GM18909 (cell line): ENCODE data around the gene ARSI.
A peak's percentile ranks its signal among the peaks of the same experiment; 100 is the strongest.

Source experiments
- ATAC-seq: cut with Tn5 transposase; IDR thresholded peaks from one replicate; pipeline ENCODE4 v1.9.1; 2021; ENCODE audit warnings: mild to moderate bottlenecking; ENCODE audit not compliant: unreplicated experiment, poor library complexity

Gene ARSI

DNA sequence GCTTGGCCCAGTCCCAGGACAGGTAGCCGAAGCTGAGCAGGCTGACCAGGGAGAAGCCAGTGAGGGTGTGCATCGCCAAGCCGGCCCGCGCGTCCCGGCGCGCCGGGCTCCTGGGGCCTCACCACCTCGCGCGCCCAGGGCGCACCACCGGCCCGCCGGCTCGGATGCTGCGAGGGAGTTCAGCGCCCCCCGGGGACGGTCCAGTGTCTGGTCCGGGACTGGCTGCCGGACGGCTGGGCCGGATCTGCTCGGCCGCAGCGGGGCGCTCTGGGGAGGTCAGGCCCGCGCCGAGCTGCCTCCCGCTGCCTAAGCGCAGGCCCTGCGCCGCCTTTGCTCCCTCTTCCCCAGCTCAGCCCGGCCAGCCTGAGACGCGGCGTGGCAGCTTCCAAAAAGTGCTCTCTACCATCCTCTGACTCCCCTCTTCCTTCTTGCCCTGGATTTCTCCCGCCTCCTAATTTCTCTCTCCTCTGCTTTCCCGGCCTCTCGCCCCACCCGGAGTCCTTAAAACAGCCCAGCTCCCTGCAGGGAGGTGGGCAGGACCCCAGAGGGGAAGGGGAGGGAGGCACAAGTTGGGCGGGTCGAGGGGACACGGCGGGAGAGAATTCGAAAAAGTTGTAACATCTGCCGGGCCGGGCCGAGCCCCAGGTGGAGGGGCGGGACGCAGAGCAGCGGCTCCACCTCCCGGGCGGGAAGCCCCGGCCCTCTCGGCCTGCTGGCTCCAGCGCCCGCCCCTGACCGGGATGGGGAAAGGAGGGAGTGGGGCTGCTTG, at the start of gene ARSI:
ARSI (minus strand) TSS at position 605 of the 769 bp plus-strand sequence; CDS start at position 73, 532 bp downstream.
- ATAC-seq: no peak

DNA sequence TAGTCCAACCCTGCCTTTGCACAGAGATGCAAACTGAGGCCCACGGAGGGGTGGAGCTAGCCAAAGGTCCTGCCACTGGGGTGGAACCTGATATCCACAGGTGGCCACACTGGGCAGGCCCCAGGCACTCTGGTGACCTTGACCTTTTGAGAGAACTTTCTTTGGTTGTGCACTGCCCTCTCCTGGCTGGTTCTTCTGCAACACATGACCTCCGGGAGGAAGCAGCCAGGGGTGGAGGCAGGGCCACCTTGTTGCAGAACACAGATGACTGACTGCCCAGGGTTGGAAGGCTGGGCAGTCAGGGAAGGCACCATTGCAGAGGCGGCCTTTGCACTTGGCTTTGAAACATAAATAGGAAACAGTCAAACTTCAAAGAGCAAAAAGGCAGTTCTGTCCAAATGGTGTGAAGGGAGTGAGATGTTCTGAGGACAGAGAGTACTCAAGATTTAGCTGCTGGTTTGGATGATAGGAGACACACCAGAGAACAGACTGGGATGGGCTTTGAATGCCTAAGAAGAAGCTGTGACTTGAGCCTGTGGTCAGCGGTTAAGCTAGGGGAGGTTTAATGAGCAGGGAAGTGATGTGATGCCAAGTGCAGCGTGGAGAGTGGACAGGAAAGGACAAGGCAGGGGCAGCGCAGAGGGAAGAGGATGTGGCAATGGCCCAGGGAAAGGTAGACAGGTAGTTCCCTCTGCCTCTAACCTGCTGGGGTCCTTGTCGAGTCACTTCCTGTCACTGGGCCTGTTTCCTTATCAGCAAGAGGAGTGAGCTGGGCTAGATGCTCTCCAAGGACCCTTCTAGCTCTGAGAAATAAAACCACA, 48.0 kb upstream of the ARSI start:
- peak; percentile 89 for ATAC-seq

DNA sequence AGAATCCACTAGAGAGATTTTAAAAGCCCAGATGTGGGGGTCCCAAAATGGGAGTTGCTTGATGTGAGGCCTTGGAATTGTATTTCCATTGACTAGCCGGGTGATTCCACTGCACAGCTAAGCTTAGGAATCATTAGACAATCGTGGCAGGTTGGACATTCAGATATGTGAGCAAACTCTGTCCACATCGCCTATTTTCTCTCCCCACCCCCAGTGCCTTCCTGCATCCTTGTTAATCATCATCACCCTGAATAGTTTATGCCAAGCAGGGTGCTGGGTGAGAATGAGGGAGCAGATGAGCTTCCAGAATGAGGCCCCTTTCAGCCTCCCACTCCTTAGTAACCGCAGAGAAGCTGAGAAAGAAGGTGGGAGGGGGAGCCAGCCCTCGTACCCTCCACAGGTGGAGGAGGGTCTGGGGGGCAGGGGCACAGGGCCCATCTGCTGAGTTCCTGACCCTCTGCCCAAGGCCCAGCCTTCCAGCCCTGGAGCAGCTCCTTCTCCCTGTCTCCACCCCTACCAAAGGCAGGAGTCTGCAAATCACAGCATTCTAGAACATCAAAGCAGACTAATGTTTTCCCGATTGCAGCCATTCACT, 47.1 kb upstream of the ARSI start:
- ATAC-seq: no peak

DNA sequence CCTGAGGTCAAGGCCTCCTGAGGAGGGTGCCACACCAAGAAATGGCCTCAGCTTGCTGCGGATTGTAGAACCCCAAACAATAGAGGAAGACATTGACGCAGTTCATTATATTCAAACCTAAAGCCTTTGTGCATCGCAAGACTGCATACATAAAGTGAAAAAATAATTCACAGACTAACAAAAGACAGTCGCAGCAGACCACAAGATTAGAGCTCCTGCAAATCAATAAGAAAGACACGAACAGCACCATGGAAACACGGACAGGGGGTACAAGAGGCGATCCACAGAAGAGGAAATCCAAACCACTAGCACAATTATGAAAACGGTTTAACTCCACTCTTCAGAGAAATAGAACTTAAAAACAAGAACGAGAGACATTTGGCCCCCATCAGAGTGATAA, 44.7 kb upstream of the ARSI start:
- ATAC-seq: no peak

DNA sequence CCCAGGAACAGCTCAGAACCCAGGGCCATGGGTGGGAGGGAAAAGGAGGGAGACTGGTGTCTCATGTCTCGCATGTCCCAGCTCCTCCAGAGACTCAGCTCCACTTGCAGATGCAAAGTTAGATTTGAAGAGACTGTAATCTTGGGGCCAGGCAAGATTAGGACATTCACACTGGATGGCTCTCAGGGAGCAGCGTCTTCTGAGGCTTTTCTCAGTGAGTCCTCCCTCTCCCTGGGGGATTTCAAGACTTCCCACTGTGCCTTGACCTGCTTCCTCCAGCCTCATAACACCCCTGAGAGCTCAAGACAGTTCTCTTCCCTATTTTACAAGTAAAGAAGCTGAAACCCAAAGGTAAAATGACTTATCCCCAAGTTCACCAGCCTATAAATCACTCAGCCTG, 44.3 kb upstream of the ARSI start:
- ATAC-seq: no peak

DNA sequence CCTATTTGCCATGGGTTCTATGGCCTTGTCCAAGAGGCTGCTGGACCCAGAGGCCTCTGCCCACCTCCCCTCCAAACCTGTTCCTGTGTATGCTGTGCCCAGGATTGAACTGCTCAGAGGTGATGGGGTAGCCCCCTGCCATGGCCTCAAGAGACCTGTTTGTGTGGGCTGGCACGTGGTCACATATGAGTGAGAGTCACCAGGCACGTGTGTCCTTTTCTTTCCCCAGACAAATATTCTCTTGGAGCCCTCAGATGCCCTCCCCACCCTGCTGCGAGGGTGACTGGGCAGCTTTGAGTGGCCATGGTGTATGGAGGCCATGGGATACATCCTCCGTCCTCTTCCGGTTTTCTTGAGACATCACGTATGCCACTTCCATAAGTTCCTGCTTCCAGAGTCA, 43.9 kb upstream of the ARSI start:
- ATAC-seq: no peak

DNA sequence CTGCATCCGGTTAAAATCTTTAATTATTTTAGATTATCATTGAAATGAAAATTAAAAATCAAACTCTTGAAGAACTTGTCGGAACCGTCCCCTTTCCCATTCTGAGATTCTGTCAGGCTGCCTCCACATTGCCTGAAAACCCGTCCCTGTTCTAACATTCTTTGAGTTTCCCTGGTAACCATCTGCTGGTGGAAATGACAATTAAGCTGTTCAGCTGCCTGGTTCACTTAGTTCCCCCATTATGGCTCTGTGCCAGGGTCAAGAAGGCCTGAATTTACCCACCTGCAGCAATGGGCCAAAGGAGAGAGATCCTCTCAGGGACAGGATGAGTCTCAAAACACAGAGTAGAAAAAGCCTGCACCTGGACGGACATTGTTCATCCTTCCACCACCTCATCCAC, 43.0 kb upstream of the ARSI start:
- ATAC-seq: no peak

DNA sequence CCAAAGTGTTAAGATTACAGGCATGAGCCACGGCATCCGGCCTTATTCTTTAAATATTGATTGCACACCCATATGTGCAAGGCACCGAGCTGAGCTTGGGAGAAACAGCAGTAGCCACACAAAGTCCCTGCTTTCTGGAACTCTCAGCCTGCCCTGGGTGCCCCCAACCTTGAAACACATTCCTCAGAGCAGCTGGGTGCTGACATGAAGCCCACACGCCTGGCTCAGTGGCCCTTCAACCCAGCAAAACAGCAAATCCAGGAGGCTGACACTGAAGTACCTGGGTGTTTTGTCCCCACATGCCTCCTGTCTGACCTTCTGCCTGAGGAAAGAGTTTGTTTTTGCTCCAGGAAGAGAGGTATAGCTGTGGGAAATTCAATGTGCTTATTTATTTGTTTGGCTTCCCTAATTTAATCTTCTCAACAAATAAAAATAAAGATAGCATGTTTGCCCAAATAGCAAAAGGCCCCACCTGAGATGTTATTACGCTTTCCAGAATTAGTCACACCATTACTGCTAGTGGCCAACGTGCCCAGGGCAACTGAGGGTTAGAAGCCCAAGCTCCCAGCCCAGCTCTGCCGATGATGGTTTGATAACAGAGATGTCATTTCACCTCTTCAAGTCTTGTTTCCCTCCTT, 41.4 kb upstream of the ARSI start:
- no peak for ATAC-seq

DNA sequence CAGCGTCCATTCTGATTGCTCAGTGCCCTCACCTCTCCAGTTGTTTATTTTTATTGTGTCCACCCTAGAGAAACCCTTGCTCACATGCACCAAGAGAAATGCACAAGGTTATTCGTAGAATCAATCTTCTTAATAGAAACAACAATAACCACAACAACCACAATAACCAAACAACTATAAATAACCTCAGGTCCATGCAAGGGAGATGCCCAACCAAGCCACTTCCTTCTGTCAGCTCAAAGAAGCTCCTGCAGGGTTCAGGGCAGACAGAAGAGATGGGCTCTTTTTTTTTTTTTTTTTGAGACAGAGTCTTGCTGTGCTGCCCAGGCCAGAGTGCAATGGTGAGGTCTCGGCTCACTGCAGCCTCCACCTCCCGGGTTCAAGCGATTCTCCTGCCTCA, 39.9 kb upstream of the ARSI start:
- peak; percentile 58 for ATAC-seq

DNA sequence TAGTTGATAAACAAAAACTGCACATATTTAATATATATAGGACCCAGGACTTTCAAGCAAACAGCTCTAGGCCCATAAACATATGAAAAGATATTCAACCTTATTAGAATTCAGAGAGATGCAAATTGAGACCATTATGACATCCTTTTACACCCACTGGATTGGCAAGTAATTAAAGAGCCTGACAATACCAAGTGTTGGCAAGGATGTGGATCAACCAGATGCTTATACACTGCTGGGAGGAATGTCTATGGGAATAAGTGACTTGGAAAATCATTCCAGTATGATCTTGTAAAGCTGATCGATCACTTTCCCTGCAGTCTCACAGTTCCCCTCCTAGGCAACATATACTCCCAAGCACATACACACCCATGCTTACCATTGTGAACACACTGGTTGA, 39.3 kb upstream of the ARSI start:
- ATAC-seq: no peak

DNA sequence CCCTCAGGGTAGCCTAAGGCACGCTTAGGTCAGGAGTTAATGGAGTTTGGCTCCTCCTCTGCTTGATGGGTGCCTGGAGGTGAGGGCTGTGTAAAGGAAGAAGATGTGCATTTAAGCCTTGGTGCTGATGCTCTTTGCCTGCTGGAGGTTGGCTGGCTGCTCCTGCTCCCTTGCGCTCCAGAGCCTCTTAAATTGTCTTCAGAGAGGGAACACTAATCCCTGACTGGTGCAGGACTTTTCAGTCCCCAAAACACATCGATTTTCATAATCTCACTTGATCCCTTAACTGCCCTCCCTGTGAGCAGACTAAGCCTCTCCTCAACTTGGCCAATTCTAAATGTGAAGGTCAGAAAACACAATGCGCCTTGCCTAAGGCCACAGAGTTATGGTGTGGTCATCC, 38.6 kb upstream of the ARSI start:
- ATAC-seq: no peak

DNA sequence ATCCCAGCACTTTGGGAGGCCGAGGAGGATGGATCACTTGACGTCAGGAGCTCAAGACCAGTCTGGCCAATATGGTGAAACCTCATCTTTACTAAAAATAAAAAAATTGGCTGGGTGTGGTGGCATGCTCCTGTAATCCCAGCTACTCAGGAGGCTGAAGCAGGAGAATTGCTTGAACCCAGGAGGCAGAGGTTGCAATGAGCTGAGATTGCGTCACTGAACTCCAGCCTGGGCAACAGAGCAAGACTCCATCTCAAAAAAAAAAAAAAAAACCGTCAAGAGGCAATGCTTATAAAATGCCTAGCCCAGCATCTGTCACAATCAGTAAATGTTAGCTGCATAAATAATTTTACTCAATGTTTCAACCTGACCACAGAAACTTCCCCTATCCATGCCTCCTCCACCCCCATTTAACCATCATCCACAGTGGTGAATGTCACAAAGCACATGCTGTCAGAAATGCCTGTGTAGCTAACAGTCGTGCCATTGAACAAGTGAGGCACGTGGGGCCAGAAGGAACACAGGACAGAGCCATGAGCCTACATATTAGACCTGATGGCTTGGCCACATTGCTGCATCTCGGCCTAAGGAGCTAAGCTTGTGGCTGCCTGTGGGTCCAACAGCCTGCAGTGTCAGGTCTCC, 38.0 kb upstream of the ARSI start:
- ATAC-seq: no peak

DNA sequence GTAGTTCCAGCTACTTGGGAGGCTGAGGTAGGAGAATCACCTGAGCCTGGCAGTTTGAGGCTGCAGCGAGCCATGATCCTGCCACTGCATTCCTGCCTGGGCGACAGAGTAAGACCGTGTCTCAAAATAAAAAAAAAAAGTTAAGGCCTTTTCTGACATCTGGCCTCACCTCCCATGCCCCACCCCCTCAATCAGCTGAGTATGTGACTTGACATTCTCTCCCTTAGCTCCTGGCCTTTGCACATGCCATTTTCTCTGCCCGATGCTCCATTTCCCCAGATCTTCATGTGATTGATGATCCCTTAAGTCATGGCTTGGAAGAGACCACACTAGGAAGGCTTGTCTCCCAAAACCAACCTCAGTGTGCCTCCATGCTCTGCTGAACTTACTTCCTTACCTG, 37.1 kb upstream of the ARSI start:
- no peak for ATAC-seq

DNA sequence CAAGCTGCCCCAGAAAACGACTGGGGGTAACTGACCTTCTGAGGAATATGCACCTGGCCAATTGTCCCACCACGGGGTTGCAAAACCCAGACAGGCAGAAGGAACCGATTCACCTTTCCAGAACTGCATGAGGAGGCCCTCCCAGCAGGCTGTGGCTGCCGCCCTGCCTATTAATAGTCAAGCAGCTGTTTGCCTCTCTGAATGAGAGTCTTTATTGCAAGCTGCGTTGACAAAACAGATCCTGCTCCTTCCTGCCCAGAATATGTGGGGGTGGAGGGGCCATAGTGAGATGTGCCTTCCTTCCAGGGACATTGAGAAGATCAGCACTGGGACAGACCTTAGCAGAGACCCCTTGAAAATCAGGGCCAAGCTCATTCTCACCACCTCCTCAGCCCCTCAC, 36.5 kb upstream of the ARSI start:
- ATAC-seq: no peak

DNA sequence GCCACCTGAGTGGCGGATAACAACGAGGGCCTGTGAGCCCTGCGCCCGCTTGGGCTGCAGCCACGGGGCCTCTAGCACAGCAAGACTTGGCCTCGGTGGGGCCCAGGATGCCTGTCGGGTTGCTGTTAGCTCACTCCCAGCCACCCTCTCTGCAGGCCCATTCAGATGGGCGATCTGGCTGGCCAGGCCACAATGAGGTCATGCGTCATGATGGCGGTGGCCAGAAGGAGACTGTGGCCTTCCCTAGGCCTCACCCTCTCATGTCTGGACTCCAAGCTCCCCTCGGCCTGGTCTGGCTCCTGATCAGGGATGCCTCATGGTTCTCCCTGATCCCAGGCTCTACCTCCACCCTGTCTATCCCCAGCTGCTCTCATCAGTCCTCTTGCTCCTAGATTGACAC, 35.8 kb upstream of the ARSI start:
- ATAC-seq: no peak

DNA sequence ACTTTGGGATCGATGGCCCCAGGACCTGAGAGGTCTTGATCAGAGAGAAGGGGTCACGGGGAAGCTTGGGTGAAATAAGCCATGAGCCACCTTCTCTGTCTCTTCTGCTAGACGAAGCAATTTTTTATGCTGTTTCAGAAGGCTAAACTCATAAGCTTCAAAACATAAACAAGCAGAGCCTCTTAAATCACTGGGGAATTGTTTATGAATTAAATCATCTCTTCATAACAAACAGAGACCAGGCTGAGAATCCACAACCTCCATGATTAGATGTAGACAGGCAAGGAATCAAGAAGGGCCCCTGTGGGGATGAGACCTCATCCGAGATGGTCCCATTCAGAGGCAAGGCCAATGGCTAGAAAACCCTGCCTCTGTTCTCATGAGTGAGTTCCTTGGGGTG, 33.1 kb upstream of the ARSI start:
- no peak for ATAC-seq

DNA sequence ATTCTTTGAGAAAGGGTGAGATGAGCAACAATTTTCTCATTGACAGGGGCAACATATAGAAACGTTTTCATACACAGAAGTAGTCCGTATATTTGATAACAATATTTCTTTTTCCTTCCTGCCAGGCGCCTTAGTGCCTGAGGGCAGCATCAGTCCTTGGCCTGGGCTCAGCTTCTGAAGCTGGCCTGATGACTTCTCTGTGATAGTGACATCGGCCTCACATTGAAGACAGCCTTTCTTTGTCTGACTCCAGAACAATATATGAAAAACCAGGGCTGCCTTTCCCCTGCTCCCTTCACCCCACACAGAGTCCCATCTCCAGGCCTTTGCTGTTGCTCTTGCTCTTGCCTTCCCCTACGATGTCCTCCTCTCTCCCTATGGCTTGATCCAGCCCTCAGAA, 30.7 kb upstream of the ARSI start:
- ATAC-seq: no peak

DNA sequence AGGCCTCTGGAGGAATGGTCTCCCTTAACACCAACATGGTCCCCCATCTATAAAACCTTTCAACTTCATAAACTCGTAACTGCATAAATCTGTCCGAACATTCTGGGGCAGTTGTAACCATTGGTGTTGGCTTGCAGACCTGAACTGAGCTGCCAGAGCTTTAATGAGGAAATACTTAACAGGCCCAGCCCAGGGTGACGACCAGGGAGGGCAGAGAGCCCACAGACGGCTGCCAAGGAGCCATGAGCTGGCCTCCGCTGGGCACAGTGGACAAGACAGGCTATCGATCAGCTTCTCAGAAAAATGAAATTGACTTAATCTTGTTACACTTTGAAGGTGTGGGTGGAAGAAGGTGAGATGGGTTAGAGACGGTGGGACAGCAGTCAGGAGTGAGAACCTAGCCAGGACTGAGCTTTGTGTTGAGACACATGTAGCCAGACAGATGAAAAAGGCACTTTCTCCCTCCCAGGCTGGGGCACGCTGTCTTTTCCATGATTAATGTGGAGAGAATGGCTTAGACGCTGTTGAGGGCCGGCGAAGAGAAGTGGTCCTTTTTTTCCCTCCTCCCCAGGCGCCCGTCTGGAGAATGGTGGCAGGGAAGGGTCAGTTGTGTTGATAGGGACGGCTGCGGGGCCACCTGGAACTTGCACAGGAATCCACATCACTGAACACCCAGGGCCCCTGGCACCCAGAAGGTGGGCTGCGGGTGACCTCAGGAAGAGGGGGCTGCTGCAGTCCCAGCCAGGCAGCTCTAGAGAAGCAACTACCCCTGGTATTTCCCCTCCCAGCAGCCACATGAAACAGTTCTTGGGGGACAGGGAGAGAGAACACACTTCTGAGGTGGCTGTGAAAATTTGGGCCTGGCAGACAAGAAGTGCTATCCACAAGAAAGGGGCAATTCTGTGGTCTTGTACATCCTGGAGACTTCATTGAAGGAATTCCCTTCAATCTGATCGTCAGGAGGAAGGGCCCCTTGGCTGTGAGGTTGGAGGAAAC, 27.5 kb upstream of the ARSI start:
- no peak for ATAC-seq

DNA sequence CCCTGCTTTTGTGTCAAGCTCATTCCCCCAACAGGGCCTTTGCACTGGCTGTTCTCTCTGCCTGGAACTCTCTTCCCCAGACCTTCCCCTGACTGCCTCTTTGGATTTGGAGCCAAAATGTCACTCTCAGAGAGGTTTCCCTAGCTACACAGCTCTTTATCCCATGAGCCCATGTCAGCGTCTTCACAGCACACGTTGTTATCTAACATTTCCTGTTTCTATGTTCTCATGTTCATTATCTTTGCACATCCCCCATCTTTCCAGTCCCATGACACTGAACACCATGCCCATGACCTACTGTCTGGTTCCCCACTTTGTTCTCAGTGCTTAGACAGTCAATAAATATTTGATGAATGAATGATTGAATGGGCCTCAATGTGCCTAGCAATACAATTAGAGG, 26.3 kb upstream of the ARSI start:
- no peak for ATAC-seq
